DND-41 (cell line): ENCODE results near the gene FNDC10.
"Not testable (repeated sequence)": the region's sequence is repeated elsewhere in the genome, so short reads cannot be mapped to it uniquely, and the experiment has no call there.

Source experiments
- ATAC-seq: fragments of 200-7000 bp; cut with Tn5 transposase; 3 replicates; pipeline ENCODE4 v1.9.1; 2021; ENCODE audit warnings: low read depth; ENCODE audit not compliant: insufficient read depth
- DNase-seq: peaks from one replicate; pipeline ENCODE4 v3.0.0-alpha.2; 2020
- H2AFZ ChIP-seq: 2 replicates; pipeline ENCODE4 v1.6.0; 2012; ENCODE audit warnings: low read depth, low read length
- H3K27ac ChIP-seq: 2 replicates; pipeline ENCODE4 v1.5.1; 2012; ENCODE audit warnings: low read length, inconsistent platforms
- H3K27me3 ChIP-seq: fragments of 200-600 bp; sonication (generic); 2 replicates; pipeline ENCODE4 v1.6.0; 2012; ENCODE audit warnings: low read length, mild to moderate bottlenecking, inconsistent platforms; ENCODE audit not compliant: insufficient read depth, poor library complexity
- H3K36me3 ChIP-seq: 2 replicates; pipeline ENCODE4 v1.5.1; 2012; ENCODE audit warnings: low read length, inconsistent platforms; ENCODE audit not compliant: insufficient read depth
- H3K4me1 ChIP-seq: 2 replicates; pipeline ENCODE4 v1.5.1; 2012; ENCODE audit warnings: mild to moderate bottlenecking, low read length; ENCODE audit not compliant: insufficient read depth
- H3K4me2 ChIP-seq: 2 replicates; pipeline ENCODE4 v1.6.0; 2012; ENCODE audit warnings: mild to moderate bottlenecking, moderate library complexity, low read length, inconsistent platforms; ENCODE audit not compliant: insufficient read depth
- H3K4me3 ChIP-seq, 2 experiments: fragments of 200-600 bp in 1 of 2; shearing (Covaris generic) in 1 of 2; 2 replicates each; pipeline ENCODE4 v1.5.1; 2012 to 2016; ENCODE audit warnings: inconsistent platforms in 2 of 2, low read length in 2 of 2, mild to moderate bottlenecking in 2 of 2, low read depth in 1 of 2, moderate library complexity in 1 of 2
- H3K79me2 ChIP-seq: 2 replicates; pipeline ENCODE4 v1.6.0; 2012; ENCODE audit warnings: low read length, inconsistent platforms; ENCODE audit not compliant: insufficient read depth
- H3K9ac ChIP-seq: 2 replicates; pipeline ENCODE4 v1.6.0; 2012; ENCODE audit warnings: low read depth, mild to moderate bottlenecking, inconsistent platforms, low read length, moderate library complexity
- H3K9me3 ChIP-seq: 2 replicates; pipeline ENCODE4 v1.5.1; 2012; ENCODE audit warnings: low read length, moderate library complexity, mild to moderate bottlenecking, inconsistent platforms; ENCODE audit not compliant: insufficient read depth, severe bottlenecking
- H4K20me1 ChIP-seq: 2 replicates; pipeline ENCODE4 v1.6.0; 2012; ENCODE audit warnings: low read length; ENCODE audit not compliant: insufficient read depth
- CTCF ChIP-seq: IDR thresholded peaks from 2 replicates; pipeline ENCODE4 v1.5.1; 2012; ENCODE audit warnings: borderline replicate concordance, low read length, moderate library complexity, mild to moderate bottlenecking; ENCODE audit not compliant: poor library complexity, severe bottlenecking; ENCODE audit errors: extremely low read depth
- EZH2 ChIP-seq: IDR thresholded peaks from 3 replicates; pipeline ENCODE4 v1.6.1; 2012; ENCODE audit warnings: borderline replicate concordance, low read depth, mild to moderate bottlenecking, moderate library complexity, low read length, inconsistent platforms; ENCODE audit not compliant: severe bottlenecking

Gene FNDC10

GRCh38 chr1:1560178-1560577, 39.8 kb downstream of the FNDC10 start:
- Histone ChIP-seq H2AFZ (no peak overlapping the region), H3K27me3 (no peaks in the 10 kb centered on the region), H3K4me3 (no peak overlapping the region), H3K9me3 (no peaks in the 10 kb centered on the region), H3K4me1 (no peaks in the 10 kb centered on the region), H3K27ac (no peak overlapping the region), H3K9ac (no peak overlapping the region), H3K36me3 (peaks cover 88% of the 10 kb centered on the region), H3K79me2 (peaks cover 76% of the 10 kb centered on the region), H4K20me1 (peaks cover 64% of the 10 kb centered on the region), H3K4me2 (no peak overlapping the region)
- ATAC-seq (no peak), DNase-seq (no peak)
- no peak for TF ChIP-seq EZH2
- no peak for TF ChIP-seq CTCF

- H3K9me3 ChIP-seq, result no peaks in the 10 kb centered on the region
- ATAC-seq, result no peak
- H3K27me3 ChIP-seq, result no peaks in the 10 kb centered on the region
- no peak overlapping the region for H3K27ac ChIP-seq
- H3K79me2 ChIP-seq, result peaks cover 76% of the 10 kb centered on the region
- no peak overlapping the region for H3K4me3 ChIP-seq
- no peak for TF ChIP-seq CTCF
- no peak for TF ChIP-seq EZH2
- H3K9ac ChIP-seq, result no peak overlapping the region
- no peak for DNase-seq
- H4K20me1 ChIP-seq, result peaks cover 62% of the 10 kb centered on the region
- no peak overlapping the region for H3K4me2 ChIP-seq
- H3K4me1 ChIP-seq, result no peaks in the 10 kb centered on the region
- no peak overlapping the region for H2AFZ ChIP-seq
- peaks cover 85% of the 10 kb centered on the region for H3K36me3 ChIP-seq
These were observed 40.9 kb downstream of the FNDC10 start for GRCh38 chr1:1559066-1559465.

GRCh38 chr1:1558591-1558990, 41.3 kb downstream of the FNDC10 start:
- peaks cover 75% of the 10 kb centered on the region for H3K79me2 ChIP-seq
- H3K9me3 ChIP-seq, result no peaks in the 10 kb centered on the region
- peaks cover 85% of the 10 kb centered on the region for H3K36me3 ChIP-seq
- peaks cover 60% of the 10 kb centered on the region for H4K20me1 ChIP-seq
- H3K9ac ChIP-seq, result no peak overlapping the region
- H3K27me3 ChIP-seq, result no peaks in the 10 kb centered on the region
- no peak for ATAC-seq
- no peak overlapping the region for H3K4me2 ChIP-seq
- H2AFZ ChIP-seq, result no peak overlapping the region
- no peak overlapping the region for H3K4me3 ChIP-seq
- DNase-seq, result no peak
- H3K27ac ChIP-seq, result no peak overlapping the region
- TF ChIP-seq EZH2 (no peak), CTCF (no peak)
- no peaks in the 10 kb centered on the region for H3K4me1 ChIP-seq

- H3K9ac ChIP-seq, DNase-seq, H3K4me1 ChIP-seq, H3K9me3 ChIP-seq, ATAC-seq, H3K27me3 ChIP-seq, H3K4me2 ChIP-seq, H3K4me3 ChIP-seq, H2AFZ ChIP-seq, H3K27ac ChIP-seq: not testable (repeated sequence)
- peaks cover 77% of the 10 kb centered on the region for H3K36me3 ChIP-seq
- H4K20me1 ChIP-seq, result peaks cover 54% of the 10 kb centered on the region
- peaks cover 67% of the 10 kb centered on the region for H3K79me2 ChIP-seq
These were observed 42.2 kb downstream of the FNDC10 start for GRCh38 chr1:1557688-1558087.

DNA sequence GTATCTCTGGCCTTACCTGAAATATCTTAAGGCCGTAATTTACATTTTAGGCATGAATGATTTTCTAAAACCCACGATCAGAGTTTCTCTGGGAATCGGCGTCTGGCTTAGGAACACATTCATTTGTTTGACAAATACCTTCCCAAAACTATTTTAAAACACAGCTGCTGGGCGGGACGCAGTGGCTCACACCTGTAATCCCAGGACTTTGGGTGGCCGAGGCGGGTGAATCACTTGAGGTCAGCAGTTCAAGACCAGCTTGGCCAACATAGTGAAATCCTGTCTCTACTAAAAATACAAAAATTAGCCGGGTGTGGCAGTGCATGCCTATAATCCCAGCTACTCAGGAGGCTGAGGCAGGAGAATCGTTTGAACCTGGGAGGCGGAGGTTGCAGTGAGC, 43.0 kb downstream of the FNDC10 start:
- ATAC-seq, H3K4me2 ChIP-seq, DNase-seq, H3K9ac ChIP-seq, H3K27ac ChIP-seq, H3K9me3 ChIP-seq, H3K4me3 ChIP-seq, H3K4me1 ChIP-seq, H3K27me3 ChIP-seq, H2AFZ ChIP-seq: not testable (repeated sequence)
- Histone ChIP-seq H4K20me1 (peaks cover 52% of the 10 kb centered on the region), H3K79me2 (peaks cover 66% of the 10 kb centered on the region), H3K36me3 (peaks cover 76% of the 10 kb centered on the region)
